Tongue (tissue), 2 donors: Measurements from ENCODE around the gene SMARCC2. TPM values are rescaled to one million over a fixed set of nuclear protein-coding genes. Genes with fewer than 3 reads are reported as not detected.

Experiments used
- DNase-seq: peaks from one replicate; pipeline ENCODE4 v3.0.0-alpha.2; 2015
- total RNA-seq: library from RNA; depleted of rRNA; stranded (reverse); fragments of >200 nt; gene quantifications from one replicate; pipeline ENCODE4 v1.2.3, GENCODE V29; 2014

The SMARCC2 gene
- total RNA-seq: 49.0 TPM

- peak; percentile 94 for DNase-seq
Measured at GRCh38 chr12:56189099-56189917, at the start of gene SMARCC2. TSS of gene SMARCC2 (minus strand) at chr12:56189483. CDS start at chr12:56189461, 22 bp downstream.

- DNase-seq: no peak
Measured at GRCh38 chr12:56237552-56237951, 48.3 kb upstream of the SMARCC2 start.

GRCh38 chr12:56236985-56237384 lies 47.7 kb upstream of the SMARCC2 start:
- DNase-seq: no peak

GRCh38 chr12:56236091-56236490 lies 46.8 kb upstream of the SMARCC2 start:
- no peak for DNase-seq

- no peak for DNase-seq
Measured at GRCh38 chr12:56234746-56235436, 45.6 kb upstream of the SMARCC2 start.

GRCh38 chr12:56231184-56231582 lies 41.9 kb upstream of the SMARCC2 start:
- no peak for DNase-seq

- DNase-seq: no peak
Measured at GRCh38 chr12:56230432-56231183, 41.3 kb upstream of the SMARCC2 start.

GRCh38 chr12:56229916-56230431 lies 40.7 kb upstream of the SMARCC2 start, which contains the start of gene SLC39A5:
TSS of gene SLC39A5 (plus strand) at chr12:56230051. CDS start at chr12:56231275, 1,224 bp downstream.
- DNase-seq: no peak

GRCh38 chr12:56229082-56229481 lies 39.8 kb upstream of the SMARCC2 start:
- no peak for DNase-seq

GRCh38 chr12:56224954-56225353 lies 35.7 kb upstream of the SMARCC2 start:
- DNase-seq: no peak

GRCh38 chr12:56224102-56224701 lies 34.9 kb upstream of the SMARCC2 start, which contains the start of gene NABP2:
TSS of gene NABP2 (plus strand) at chr12:56224342. CDS start at chr12:56224857, 515 bp downstream.
- peak; percentile 99 for DNase-seq

GRCh38 chr12:56223571-56224101 lies 34.4 kb upstream of the SMARCC2 start:
- no peak for DNase-seq

GRCh38 chr12:56222531-56222895 lies 33.2 kb upstream of the SMARCC2 start:
- DNase-seq: no peak

GRCh38 chr12:56221757-56222530 lies 32.7 kb upstream of the SMARCC2 start, which contains the start of gene RNF41:
TSS of gene RNF41 (minus strand) at chr12:56221922. CDS start at chr12:56214047, 7,875 bp downstream.
- DNase-seq: peak; percentile 99

GRCh38 chr12:56221232-56221756 lies 32.0 kb upstream of the SMARCC2 start:
- peak; percentile 87 for DNase-seq

GRCh38 chr12:56220611-56221231 lies 31.4 kb upstream of the SMARCC2 start:
- no peak for DNase-seq

- no peak for DNase-seq
Measured at GRCh38 chr12:56219840-56220239, 30.6 kb upstream of the SMARCC2 start.

- no peak for DNase-seq
Measured at GRCh38 chr12:56216461-56216860, 27.2 kb upstream of the SMARCC2 start.

GRCh38 chr12:56213878-56214277 lies 24.6 kb upstream of the SMARCC2 start:
- DNase-seq: no peak

GRCh38 chr12:56212361-56212760 lies 23.1 kb upstream of the SMARCC2 start:
- DNase-seq: no peak
